Caco-2 (cell line): ENCODE data around the gene LMAN2. TPM values are rescaled to one million over a fixed set of nuclear protein-coding genes. Genes with fewer than 3 reads are reported as not detected.

Source experiments
- BruUV-seq: library from RNA; stranded (reverse); fragments of 400-500 nt; replicated peaks from 2 replicates; lab custom pipeline; 2021; lab: Mats Ljungman, UMichigan
- CTCF ChIA-PET: fragments of 300-600 bp; sonication (Branson Sonifier 250); formaldehyde crosslinking; loops from one replicate; lab custom pipeline; 2022; ENCODE audit warnings: antibody characterized with exemption; lab: Charles Lee
- POLR2A ChIA-PET: fragments of 300-600 bp; sonication (Branson Sonifier 250); formaldehyde crosslinking; loops from one replicate; lab custom pipeline; 2022; ENCODE audit warnings: antibody characterized with exemption; lab: Charles Lee
- DNase-seq, 2 experiments: peaks; one replicate each; pipeline versions ENCODE4 v3.0.0 to v3.0.0-alpha.2; 2020 to 2022
- H3K27me3 ChIP-seq: replicated peaks from 2 replicates; pipeline ENCODE4 v1.6.0; 2011; ENCODE audit warnings: low read length; ENCODE audit not compliant: control insufficient read depth, insufficient read depth
- H3K36me3 ChIP-seq: 2 replicates; pipeline ENCODE4 v1.5.1; 2011; ENCODE audit warnings: low read length; ENCODE audit not compliant: control insufficient read depth, insufficient read depth
- H3K4me1 ChIP-seq: fragments of 250-450 bp; sonication (Bioruptor Pico); 2 replicates; pipeline ENCODE4 v1.5.1; 2020; ENCODE audit warnings: mild to moderate bottlenecking
- H3K4me3 ChIP-seq: 2 replicates; pipeline ENCODE4 v1.5.1; 2011; ENCODE audit warnings: low read depth, mild to moderate bottlenecking, control low read depth, low read length
- H3K9me3 ChIP-seq: fragments of 250-450 bp; sonication (Bioruptor Pico); 2 replicates; pipeline ENCODE4 v1.5.1; 2020; ENCODE audit warnings: mild to moderate bottlenecking, moderate library complexity
- H3K27ac Mint-ChIP-seq: one replicate; pipeline ENCODE4 v1.8.0; 2022; ENCODE audit warnings: mixed read lengths; ENCODE audit not compliant: unreplicated experiment
- H3K27me3 Mint-ChIP-seq: one replicate; pipeline ENCODE4 v1.8.0; 2022; ENCODE audit warnings: mixed read lengths; ENCODE audit not compliant: insufficient read depth, unreplicated experiment
- H3K36me3 Mint-ChIP-seq: one replicate; pipeline ENCODE4 v1.8.0; 2022; ENCODE audit warnings: mild to moderate bottlenecking, mixed read lengths; ENCODE audit not compliant: insufficient read depth, unreplicated experiment
- H3K4me1 Mint-ChIP-seq: one replicate; pipeline ENCODE4 v1.8.0; 2022; ENCODE audit warnings: low read depth, mixed read lengths; ENCODE audit not compliant: unreplicated experiment
- H3K4me3 Mint-ChIP-seq: one replicate; pipeline ENCODE4 v1.8.0; 2022; ENCODE audit warnings: mild to moderate bottlenecking, moderate library complexity, mixed read lengths; ENCODE audit not compliant: unreplicated experiment
- H3K9me3 Mint-ChIP-seq: one replicate; pipeline ENCODE4 v1.8.0; 2022; ENCODE audit warnings: mixed read lengths; ENCODE audit not compliant: unreplicated experiment
- intact Hi-C: fragments of 100-400 bp; cut with micrococcal nuclease; formaldehyde crosslinking; loops from one replicate; pipeline ENCODE4 v1.10.0; 2022; ENCODE audit not compliant: unreplicated experiment
- total RNA-seq: library from RNA; stranded (reverse); gene quantifications from 2 replicates; pipeline ENCODE4 v1.2.3, GENCODE V29; 2022
- TF ChIP-seq, protein P1 (sequence below), 2 experiments: fragments of 200-600 bp in 1 of 2; IDR thresholded peaks; 1 replicate in 1 of 2; 2 replicates in 1 of 2; pipeline versions ENCODE4 v1.5.1 to v1.8.0; 2011 to 2022; ENCODE audit warnings: antibody characterized with exemption in 1 of 2, control low read depth in 1 of 2, inconsistent platforms in 1 of 2, low read depth in 1 of 2, low read length in 1 of 2, mild to moderate bottlenecking in 1 of 2, moderate library complexity in 1 of 2; ENCODE audit not compliant: insufficient read depth in 1 of 2, severe bottlenecking in 1 of 2, unreplicated experiment in 1 of 2

The LMAN2 gene
- total RNA-seq, 1 experiment from 2014 or later: 241 TPM

DNA sequence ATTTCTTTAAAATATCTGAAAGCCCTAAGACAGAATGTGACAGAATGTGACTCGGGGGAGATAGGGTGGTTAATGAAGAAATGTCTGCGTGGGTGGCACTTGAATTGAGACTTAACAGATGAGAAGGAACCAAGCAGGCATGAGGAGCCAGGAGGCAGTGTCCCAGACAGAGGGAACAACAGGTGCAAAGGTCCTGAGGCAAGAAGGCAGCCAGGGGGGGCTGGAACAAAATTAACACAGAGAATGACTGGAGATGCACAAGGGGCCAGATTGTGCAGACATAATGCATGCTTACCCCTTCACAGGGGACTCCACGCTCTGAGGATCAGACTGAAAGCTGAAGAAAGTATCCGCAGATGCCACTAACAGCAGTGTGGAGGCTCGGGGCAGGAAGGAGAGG, 1.7 kb downstream of the LMAN2 start:
- POLR2A ChIA-PET: no interaction called here
- TF ChIP-seq, protein P1, sequence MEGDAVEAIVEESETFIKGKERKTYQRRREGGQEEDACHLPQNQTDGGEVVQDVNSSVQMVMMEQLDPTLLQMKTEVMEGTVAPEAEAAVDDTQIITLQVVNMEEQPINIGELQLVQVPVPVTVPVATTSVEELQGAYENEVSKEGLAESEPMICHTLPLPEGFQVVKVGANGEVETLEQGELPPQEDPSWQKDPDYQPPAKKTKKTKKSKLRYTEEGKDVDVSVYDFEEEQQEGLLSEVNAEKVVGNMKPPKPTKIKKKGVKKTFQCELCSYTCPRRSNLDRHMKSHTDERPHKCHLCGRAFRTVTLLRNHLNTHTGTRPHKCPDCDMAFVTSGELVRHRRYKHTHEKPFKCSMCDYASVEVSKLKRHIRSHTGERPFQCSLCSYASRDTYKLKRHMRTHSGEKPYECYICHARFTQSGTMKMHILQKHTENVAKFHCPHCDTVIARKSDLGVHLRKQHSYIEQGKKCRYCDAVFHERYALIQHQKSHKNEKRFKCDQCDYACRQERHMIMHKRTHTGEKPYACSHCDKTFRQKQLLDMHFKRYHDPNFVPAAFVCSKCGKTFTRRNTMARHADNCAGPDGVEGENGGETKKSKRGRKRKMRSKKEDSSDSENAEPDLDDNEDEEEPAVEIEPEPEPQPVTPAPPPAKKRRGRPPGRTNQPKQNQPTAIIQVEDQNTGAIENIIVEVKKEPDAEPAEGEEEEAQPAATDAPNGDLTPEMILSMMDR (IDR thresholded peaks at IDR 0.05; ENCODE audit: insufficient read depth in 1 of 2, low read depth in 1 of 2, low read length in 1 of 2, severe bottlenecking in 1 of 2, unreplicated experiment in 1 of 2): no peak
- Mint-ChIP-seq H3K4me1 (peaks cover 26% of the 10 kb centered on the region), H3K27me3 (no peaks in the 10 kb centered on the region), H3K27ac (no peak overlapping the region), H3K4me3 (peak overlapping the region; percentile 95), H3K36me3 (peaks cover 44% of the 10 kb centered on the region), H3K9me3 (peaks cover 9% of the 10 kb centered on the region)
- Histone ChIP-seq H3K9me3 (no peaks in the 10 kb centered on the region), H3K36me3 (0 out of 2 replicates have a peak, but pooled peaks cover 2% of the 10 kb centered on the region), H3K27me3 (no peaks in the 10 kb centered on the region), H3K4me1 (peaks cover 12% of the 10 kb centered on the region; the same call in 1 of the 2 replicates), H3K4me3 (no peak overlapping the region)
- no TSS peak for BruUV-seq
- intact Hi-C loops: loop anchor here (2.0 kb wide), 2 partner anchors 21 to 37 kb away; no protein-coding TSS in a partner anchor
- no peak for DNase-seq
- CTCF ChIA-PET: no interaction called here

DNA sequence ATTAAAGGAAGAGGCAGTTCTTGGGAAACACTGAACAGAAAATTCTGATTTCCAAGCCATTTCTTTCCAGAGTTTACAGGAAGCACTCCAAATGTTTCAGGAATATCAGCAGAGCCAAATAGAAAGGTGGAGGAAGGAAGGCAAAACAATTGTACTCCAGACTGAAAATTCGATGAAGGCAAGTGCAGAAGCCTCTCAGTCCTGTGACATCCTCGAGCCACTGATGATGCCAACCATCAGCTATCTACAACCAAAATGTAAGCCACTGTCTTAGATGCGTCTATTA, 2.2 kb downstream of the LMAN2 start:
- Histone ChIP-seq H3K27me3 (no peaks in the 10 kb centered on the region), H3K9me3 (no peaks in the 10 kb centered on the region), H3K4me1 (peaks cover 12% of the 10 kb centered on the region; the same call in 1 of the 2 replicates), H3K36me3 (0 out of 2 replicates have a peak, but pooled peaks cover 2% of the 10 kb centered on the region), H3K4me3 (no peak overlapping the region)
- CTCF ChIA-PET: interaction anchor here (0.8 kb wide), 1 partner anchor 22 kb away, joined by 3 read pairs; no protein-coding TSS in a partner anchor
- no peak for DNase-seq
- POLR2A ChIA-PET: no interaction called here
- peak overlapping the region; percentile 95 for H3K4me3 Mint-ChIP-seq
- H3K27ac Mint-ChIP-seq: no peak overlapping the region
- BruUV-seq: no TSS peak
- intact Hi-C loops: no loop called here
- TF ChIP-seq, protein P1 (IDR thresholded peaks at IDR 0.05; ENCODE audit: insufficient read depth in 1 of 2, low read depth in 1 of 2, low read length in 1 of 2, severe bottlenecking in 1 of 2, unreplicated experiment in 1 of 2): no peak
- H3K4me1 Mint-ChIP-seq: peaks cover 22% of the 10 kb centered on the region
- peaks cover 5% of the 10 kb centered on the region for H3K9me3 Mint-ChIP-seq
- peaks cover 49% of the 10 kb centered on the region for H3K36me3 Mint-ChIP-seq
- H3K27me3 Mint-ChIP-seq: no peaks in the 10 kb centered on the region

DNA sequence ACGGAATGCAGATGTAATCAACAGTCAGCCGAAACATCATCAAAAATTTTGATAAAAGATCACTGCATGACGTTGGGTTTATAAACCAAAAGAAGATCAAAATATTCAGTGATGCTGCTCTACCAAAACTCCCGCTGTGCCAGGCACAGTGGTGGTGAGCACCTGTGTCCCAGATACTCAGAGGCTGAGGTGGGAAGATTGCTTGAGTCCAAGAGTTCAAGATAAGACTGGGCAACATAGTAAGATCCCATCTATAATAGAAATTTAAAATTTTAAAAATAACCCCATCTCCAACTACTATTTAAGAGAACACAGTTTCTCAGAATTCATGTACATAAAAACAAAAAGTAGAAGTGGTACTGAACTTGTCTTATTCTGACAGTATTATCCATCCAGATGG, 3.8 kb downstream of the LMAN2 start:
- Histone ChIP-seq H3K9me3 (no peaks in the 10 kb centered on the region), H3K4me1 (peaks cover 12% of the 10 kb centered on the region; the same call in 1 of the 2 replicates), H3K4me3 (no peak overlapping the region), H3K36me3 (0 out of 2 replicates have a peak, but pooled peaks cover 2% of the 10 kb centered on the region), H3K27me3 (no peaks in the 10 kb centered on the region)
- H3K27me3 Mint-ChIP-seq: no peaks in the 10 kb centered on the region
- POLR2A ChIA-PET: no interaction called here
- H3K4me3 Mint-ChIP-seq: no peak overlapping the region
- TF ChIP-seq, protein P1 (IDR thresholded peaks at IDR 0.05; ENCODE audit: insufficient read depth in 1 of 2, low read depth in 1 of 2, low read length in 1 of 2, severe bottlenecking in 1 of 2, unreplicated experiment in 1 of 2): no peak
- intact Hi-C loops: no loop called here
- peaks cover 18% of the 10 kb centered on the region for H3K4me1 Mint-ChIP-seq
- BruUV-seq: no TSS peak
- DNase-seq: no peak
- CTCF ChIA-PET: no interaction called here
- H3K36me3 Mint-ChIP-seq: peaks cover 56% of the 10 kb centered on the region
- H3K27ac Mint-ChIP-seq: no peak overlapping the region
- no peaks in the 10 kb centered on the region for H3K9me3 Mint-ChIP-seq
